ENCODE results near the gene FN1. TPM values are rescaled to one million over a fixed set of nuclear protein-coding genes. Genes with fewer than 3 reads are reported as not detected.

FN1 gene
- total and polyA plus RNA-seq, 2 of the 8 experiments (the other 6 are each of a cell fraction or from before 2014, with no cell fraction given) = 42.9 to 109 TPM

DNA sequence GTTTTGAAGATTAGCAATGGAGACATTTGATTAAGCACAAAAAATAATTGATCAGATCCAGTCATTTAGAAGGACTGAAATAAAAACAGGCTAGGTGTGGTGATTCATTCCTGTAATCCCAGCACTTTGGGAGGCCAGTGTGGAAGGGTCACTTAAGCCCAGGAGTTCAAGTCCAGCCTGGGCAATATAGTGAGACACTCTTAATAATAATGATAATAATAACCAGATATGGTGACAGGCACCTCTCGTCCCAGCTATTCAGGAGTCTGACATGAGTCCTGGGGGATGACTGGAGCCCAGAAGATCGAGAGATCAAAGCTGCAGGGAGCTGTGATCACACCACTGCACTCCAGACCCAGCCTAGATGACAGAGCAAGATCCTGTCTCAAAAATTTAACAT is 3.5 kb upstream of the FN1 start:
- no peaks in the 10 kb centered on the region for H3K36me3 ChIP-seq (ENCODE audit: control insufficient read depth in 2 of 4, insufficient read depth in 4 of 4, low read length in 3 of 4)
- H2AFZ ChIP-seq (ENCODE audit: low read length) = no peak overlapping the region
- H3K4me3 ChIP-seq (ENCODE audit: extremely low read depth in 1 of 4, insufficient read depth in 2 of 4, low read depth in 3 of 4, low read length in 4 of 4) = no peak overlapping the region
- H2BK20ac ChIP-seq (ENCODE audit: low read length) = no peak overlapping the region
- H3K4me2 ChIP-seq (ENCODE audit: insufficient read depth in 1 of 2, low read depth in 2 of 2, low read length in 2 of 2) = no peak overlapping the region
- no peak overlapping the region for H4K8ac ChIP-seq (ENCODE audit: extremely low read depth, insufficient read depth, low read length)
- no peaks in the 10 kb centered on the region for H3K9me3 ChIP-seq (ENCODE audit: insufficient read depth in 2 of 2, low read depth in 1 of 2, low read length in 1 of 2)
- H3K14ac ChIP-seq (ENCODE audit: insufficient read length) = no peak overlapping the region
- no peak overlapping the region for H3K18ac ChIP-seq (ENCODE audit: extremely low read depth, low read length)
- ChIA-PET POLR2A (ENCODE audit: partially characterized antibody) (interaction anchor here (0.7 kb wide), 1 partner anchor 43 kb away, joined by 5 read pairs; no protein-coding TSS in a partner anchor), CTCF (ENCODE audit: partially characterized antibody) (interaction anchor here (1.2 kb wide), 1 partner anchor 8 kb away, joined by 3 read pairs; no protein-coding TSS in a partner anchor)
- no peak overlapping the region for H3K9ac ChIP-seq (replicated peaks in 1 of 4; ENCODE audit: extremely low read depth in 1 of 4, low read depth in 3 of 4, low read length in 3 of 4)
- peaks cover 10% of the 10 kb centered on the region for H3K23me2 ChIP-seq (ENCODE audit: low read depth, low read length)
- H3K4ac ChIP-seq (replicated peaks; ENCODE audit: insufficient read length, low read depth, low read length) = no peak overlapping the region
- no peak overlapping the region for H2BK15ac ChIP-seq (ENCODE audit: low read length)
- H3K23ac ChIP-seq (ENCODE audit: insufficient read length) = no peak overlapping the region
- no peaks in the 10 kb centered on the region for H3K79me2 ChIP-seq (ENCODE audit: control insufficient read depth in 1 of 2, insufficient read depth in 2 of 2, low read length in 2 of 2)
- no peaks in the 10 kb centered on the region for H3K79me1 ChIP-seq (ENCODE audit: low read depth, low read length)
- no peak overlapping the region for H3K56ac ChIP-seq (replicated peaks; ENCODE audit: insufficient read length, low read depth, low read length)
- H2BK12ac ChIP-seq (ENCODE audit: low read depth, low read length) = no peak overlapping the region
- no peak overlapping the region for H4K5ac ChIP-seq (ENCODE audit: insufficient read length, low read depth, low read length)
- H3K27me3 ChIP-seq (replicated peaks in 1 of 4; ENCODE audit: control insufficient read depth in 3 of 4, extremely low read depth in 1 of 4, insufficient read depth in 3 of 4, low read length in 3 of 4) = no peaks in the 10 kb centered on the region; a peak in 2 of 7 replicates
- no peak for FAIRE-seq
- no peak overlapping the region for H2BK120ac ChIP-seq (replicated peaks; ENCODE audit: low read depth, low read length)
- no peak for DNase-seq (ENCODE audit: low read depth in 1 of 2, low spot score in 2 of 2)
- no peaks in the 10 kb centered on the region; a peak in 1 of 7 replicates for H3K4me1 ChIP-seq (replicated peaks in 1 of 4; ENCODE audit: control insufficient read depth in 3 of 4, insufficient read depth in 4 of 4, low read length in 3 of 4)
- TF ChIP-seq ATF2 (IDR thresholded peaks at IDR 0.05; ENCODE audit: low read length) (no peak), POLR2A (IDR thresholded peaks at IDR 0.05; ENCODE audit: control extremely low read depth in 1 of 2, low read depth in 2 of 2, low read length in 2 of 2) (no peak), FOSL1 (IDR thresholded peaks at IDR 0.05; ENCODE audit: insufficient read depth, low read depth, low read length) (no peak), SP1 (IDR thresholded peaks at IDR 0.05; ENCODE audit: low read depth, low read length) (no peak), CBX8 (IDR thresholded peaks at IDR 0.05; ENCODE audit: borderline replicate concordance, low read depth, low read length) (no peak)
- H2AK5ac ChIP-seq (ENCODE audit: low read depth, low read length) = no peak overlapping the region
- WGBS, 2 experiments (ENCODE audit: extremely low coverage in 1 of 2, insufficient coverage in 1 of 2, insufficient read length in 1 of 2, insufficient replicate concordance in 2 of 2, low coverage in 1 of 2, low lambda C conversion rate in 2 of 2, missing lambda C conversion rate in 1 of 2) = 93% methylated on average over 2 of the region's 2 CpGs; no CpG with 5 or more reads in 1 of the 2 experiments
- no peak overlapping the region for H4K91ac ChIP-seq (replicated peaks; ENCODE audit: insufficient read length, low read length)
- H4K20me1 ChIP-seq (replicated peaks in 1 of 2; ENCODE audit: control insufficient read depth in 1 of 2, insufficient read depth in 2 of 2, low read length in 2 of 2) = no peaks in the 10 kb centered on the region
- no peak overlapping the region for H3K27ac ChIP-seq (ENCODE audit: low read depth, low read length)
- H2BK5ac ChIP-seq (ENCODE audit: low read depth, low read length) = no peak overlapping the region
